K562 (cell line): ENCODE data around the gene RDH5. TPM values are rescaled to one million over a fixed set of nuclear protein-coding genes. Genes with fewer than 3 reads are reported as not detected.

Experiments used
- ELF4 ChIP-seq: fragments of 450-650 bp; formaldehyde crosslinking; IDR thresholded peaks from 2 replicates; pipeline ENCODE4 v1.4.0; 2022; ENCODE audit warnings: missing genetic modification characterization
- FOSL1 ChIP-seq: fragments of 200-800 bp; sonication (Bioruptor generic); conservative IDR thresholded peaks from 2 replicates; pipeline ENCODE4 v1.6.1; 2016; ENCODE audit warnings: missing genetic modification characterization, missing compliant biosample characterization
- JUND ChIP-seq, 2 experiments: IDR thresholded peaks; 2 replicates in 1 of 2; 3 replicates in 1 of 2; pipeline ENCODE4 v1.6.1; 2011; ENCODE audit warnings: borderline replicate concordance in 2 of 2, low read depth in 2 of 2, low read length in 2 of 2, improper control_type of control experiment in 1 of 2, missing biosample characterization in 1 of 2, missing genetic modification characterization in 1 of 2, missing genetic modification reagents in 1 of 2
- KDM1A ChIP-seq, 2 experiments: fragments of 450-650 bp; IDR thresholded peaks; 2 replicates each; pipeline ENCODE4 v1.6.1; 2016; ENCODE audit warnings: mild to moderate bottlenecking in 2 of 2
- KLF1 ChIP-seq: fragments of 450-650 bp; IDR thresholded peaks from 2 replicates; pipeline ENCODE4 v1.6.1; 2016; ENCODE audit warnings: missing genetic modification characterization, missing compliant biosample characterization
- LARP7 ChIP-seq: fragments of 450-650 bp; IDR thresholded peaks from 2 replicates; pipeline ENCODE4 v1.6.1; 2016
- MTF1 ChIP-seq: fragments of 250-450 bp; sonication (Bioruptor Pico); IDR thresholded peaks from 2 replicates; pipeline ENCODE4 v1.9.0; 2021; ENCODE audit warnings: moderate library complexity, mild to moderate bottlenecking, inconsistent platforms, borderline replicate concordance
- SMARCE1 ChIP-seq: fragments of 450-650 bp; IDR thresholded peaks from 2 replicates; pipeline ENCODE4 v1.7.1; 2016; ENCODE audit warnings: mild to moderate bottlenecking
- ZNF282 ChIP-seq: sonication (generic); formaldehyde crosslinking; IDR thresholded peaks from 2 replicates; pipeline ENCODE4 v1.8.1; 2023; ENCODE audit warnings: missing genetic modification reagents
- ZNF445 ChIP-seq: fragments of 250-450 bp; sonication (Bioruptor Pico); IDR thresholded peaks from 2 replicates; pipeline ENCODE4 v1.4.0; 2020; ENCODE audit warnings: low read depth, mild to moderate bottlenecking, moderate library complexity
- ZNF830 ChIP-seq: fragments of 250-450 bp; sonication (Bioruptor Pico); IDR thresholded peaks from 2 replicates; pipeline ENCODE4 v1.5.0; 2021; ENCODE audit warnings: mild to moderate bottlenecking
- polyA plus RNA-seq, 8 experiments: library from polyadenylated mRNA; depleted of rRNA in 4 of 8; stranded (reverse) in 5 of 8; unstranded in 3 of 8; fragments of >200 nt; fragmentation: Nextera tagmentation in 2 of 8; fragmentation: Illumina TruSeq in 1 of 8; extraction: Ambion mirVana in 2 of 8; extraction: Trizol in 1 of 8; gene quantifications; 2 replicates each; pipeline versions ENCODE4 v1.2.1 to v1.2.3, GENCODE V29; 2011 to 2014; ENCODE audit warnings: inconsistent platforms in 1 of 8, missing spikeins in 1 of 8
- total RNA-seq, 7 experiments: library from RNA; depleted of rRNA in 6 of 7; stranded (reverse); fragments of >200 nt in 6 of 7; fragmentation: Illumina TruSeq in 2 of 7; extraction: Trizol in 2 of 7; gene quantifications; 2 replicates each; pipeline versions ENCODE4 v1.2.1 to v1.2.3, GENCODE V29; 2011 to 2021; ENCODE audit warnings: low replicate concordance in 1 of 7
- TF ChIP-seq, protein P1 (sequence below): fragments of 250-450 bp; sonication (Bioruptor Pico); IDR thresholded peaks from 2 replicates; pipeline ENCODE4 v1.5.0; 2021; ENCODE audit warnings: mild to moderate bottlenecking, moderate library complexity
- TF ChIP-seq, protein P2 (sequence below): fragments of 250-450 bp; sonication (Bioruptor Pico); IDR thresholded peaks from 2 replicates; pipeline ENCODE4 v1.8.0; 2021; ENCODE audit warnings: moderate library complexity, mild to moderate bottlenecking, inconsistent platforms
- TF ChIP-seq, protein P3 (sequence below), 3 experiments: fragments of 200-800 bp in 1 of 3; sonication (Bioruptor generic) in 1 of 3; sonication (generic) in 1 of 3; formaldehyde crosslinking in 1 of 3; IDR thresholded peaks; 2 replicates each; pipeline versions ENCODE4 v1.6.1 to v1.8.0; 2016 to 2022; ENCODE audit warnings: mild to moderate bottlenecking in 2 of 3, missing compliant biosample characterization in 2 of 3, missing genetic modification characterization in 2 of 3, missing genetic modification reagents in 1 of 3
- TF ChIP-seq, protein P4 (sequence below): sonication (generic); formaldehyde crosslinking; IDR thresholded peaks from 2 replicates; pipeline ENCODE4 v1.8.1; 2022; ENCODE audit warnings: missing genetic modification reagents
- TF ChIP-seq, protein P5 (sequence below): sonication (generic); formaldehyde crosslinking; IDR thresholded peaks from 2 replicates; pipeline ENCODE4 v1.8.1; 2023; ENCODE audit warnings: mild to moderate bottlenecking, missing genetic modification reagents, moderate library complexity

The RDH5 gene
- total and polyA plus RNA-seq, 9 of the 15 experiments (the other 6 are each of a cell fraction or from before 2014, with no cell fraction given), result 0.28 to 2.0 (median 1.1) TPM; not detected in 1

DNA sequence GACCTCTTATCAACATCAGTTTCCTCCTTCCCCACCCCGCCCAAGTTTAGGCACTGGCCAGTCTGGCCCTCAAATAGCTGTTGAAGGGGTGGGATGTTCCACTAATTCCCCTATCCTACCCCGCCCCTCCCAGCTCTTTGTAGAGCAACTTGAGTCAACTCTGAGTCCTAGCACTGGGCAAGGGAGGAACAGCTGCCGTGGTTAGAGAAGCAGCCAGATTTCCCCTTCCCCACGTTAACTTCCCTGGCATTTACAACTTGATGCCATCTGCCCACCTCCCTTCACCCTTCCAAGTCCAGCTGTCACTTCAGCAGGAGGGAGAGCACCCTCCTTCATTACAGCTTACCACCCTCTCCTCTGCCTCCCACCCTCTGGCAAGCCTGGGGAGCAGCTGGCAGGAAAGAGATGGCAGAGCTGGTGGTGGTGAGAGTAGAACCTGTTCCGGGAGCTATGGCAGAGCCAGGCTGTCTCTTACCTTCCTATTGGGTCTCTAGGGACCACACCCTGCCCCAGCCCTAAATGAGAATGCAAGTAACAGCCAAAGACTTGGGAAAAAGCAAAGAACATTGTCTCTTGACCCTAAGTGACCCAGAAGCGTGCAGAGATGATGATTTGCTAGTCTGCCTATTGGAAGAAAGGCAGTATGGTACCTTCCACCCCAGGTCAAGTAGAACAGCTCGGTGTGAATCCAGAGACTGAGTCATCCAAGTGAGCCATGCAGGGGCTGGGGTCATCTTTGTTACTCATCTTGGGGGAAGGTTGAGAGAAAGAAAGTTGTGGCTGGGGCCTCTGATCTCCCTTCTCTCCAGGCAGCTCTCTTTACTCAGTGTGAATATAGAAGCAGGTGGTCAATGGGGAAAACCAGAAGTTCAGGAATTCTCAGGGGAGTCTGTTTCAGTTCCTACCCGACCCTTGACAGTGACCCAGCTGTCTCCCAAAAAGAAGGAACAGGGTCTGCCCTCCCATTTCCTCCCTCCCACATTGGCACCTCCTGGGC is 2.9 kb upstream of the RDH5 start (continued):
- TF ChIP-seq, protein P1, sequence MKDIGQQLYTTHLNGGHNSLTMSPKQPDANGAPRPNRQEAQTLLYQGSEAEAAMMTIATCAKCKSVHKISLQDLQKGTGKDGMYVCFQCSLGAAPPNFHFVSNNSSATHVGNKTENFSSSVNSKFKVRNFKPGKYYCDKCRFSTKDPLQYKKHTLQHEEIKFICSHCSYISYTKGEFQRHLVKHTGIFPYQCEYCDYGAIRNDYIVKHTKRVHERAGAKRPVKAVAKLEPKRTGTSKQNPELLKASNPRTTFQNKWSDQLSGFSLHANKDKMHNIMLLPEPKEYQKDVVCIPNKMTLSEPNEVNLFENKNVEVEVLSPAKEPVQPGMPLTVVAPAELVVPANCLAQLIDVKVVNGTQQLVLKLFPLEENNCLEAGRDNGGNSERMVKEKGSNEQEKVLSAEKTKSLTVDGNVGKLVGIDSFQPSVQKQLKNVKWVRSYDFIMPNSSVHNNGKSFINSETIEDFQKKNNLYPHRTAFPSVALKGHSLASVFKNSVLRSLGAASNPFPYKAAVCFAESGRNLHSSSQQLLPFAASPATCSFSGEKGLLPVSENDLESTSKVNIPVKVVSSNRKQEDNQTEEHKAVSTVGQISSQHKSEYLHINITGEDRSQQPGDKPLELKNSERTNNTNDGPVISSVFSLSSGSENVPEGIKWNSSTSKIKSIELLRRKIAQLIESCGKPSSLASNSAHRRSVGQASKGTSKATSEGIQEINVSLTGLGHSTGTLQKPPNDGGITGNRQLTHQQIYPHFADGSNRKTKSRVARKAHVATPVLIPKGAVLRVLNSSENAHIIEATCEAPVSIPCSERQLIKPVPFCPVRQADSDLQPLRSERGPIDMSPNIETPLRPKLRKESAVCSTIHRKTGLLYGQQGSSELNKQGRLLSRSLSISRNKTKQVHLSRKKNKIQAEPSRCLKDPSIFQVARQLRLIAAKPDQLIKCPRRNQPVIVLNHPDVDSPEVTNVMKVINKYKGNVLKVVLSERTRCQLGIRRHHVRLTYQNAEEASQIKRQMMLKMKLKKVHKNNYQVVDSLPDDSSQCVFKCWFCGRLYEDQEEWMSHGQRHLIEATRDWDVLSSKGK (CRISPR knock-in tag), result no peak
- TF ChIP-seq ZNF445 (CRISPR knock-in tag) (no peak), JUND (IDR thresholded peaks at IDR 0.05; ENCODE audit: borderline replicate concordance, low read depth, low read length) (no peak), JUND (tag; IDR thresholded peaks at IDR 0.05; ENCODE audit: borderline replicate concordance, low read depth, low read length) (0 out of 3 replicates have a peak, but pooled peaks have one; percentile 12), KLF1 (no peak), ZNF282 (CRISPR knock-in tag) (no peak), MTF1 (CRISPR knock-in tag) (no peak), SMARCE1 (no peak), ELF4 (CRISPR knock-in tag) (no peak), ZNF830 (CRISPR knock-in tag) (no peak), FOSL1 (tag) (peak; percentile 54), KDM1A (IDR thresholded peaks at IDR 0.05) (0 out of 4 replicates have a peak, but pooled peaks of 1 of the 2 experiments have one; percentile 30), LARP7 (no peak)
- TF ChIP-seq, protein P2, sequence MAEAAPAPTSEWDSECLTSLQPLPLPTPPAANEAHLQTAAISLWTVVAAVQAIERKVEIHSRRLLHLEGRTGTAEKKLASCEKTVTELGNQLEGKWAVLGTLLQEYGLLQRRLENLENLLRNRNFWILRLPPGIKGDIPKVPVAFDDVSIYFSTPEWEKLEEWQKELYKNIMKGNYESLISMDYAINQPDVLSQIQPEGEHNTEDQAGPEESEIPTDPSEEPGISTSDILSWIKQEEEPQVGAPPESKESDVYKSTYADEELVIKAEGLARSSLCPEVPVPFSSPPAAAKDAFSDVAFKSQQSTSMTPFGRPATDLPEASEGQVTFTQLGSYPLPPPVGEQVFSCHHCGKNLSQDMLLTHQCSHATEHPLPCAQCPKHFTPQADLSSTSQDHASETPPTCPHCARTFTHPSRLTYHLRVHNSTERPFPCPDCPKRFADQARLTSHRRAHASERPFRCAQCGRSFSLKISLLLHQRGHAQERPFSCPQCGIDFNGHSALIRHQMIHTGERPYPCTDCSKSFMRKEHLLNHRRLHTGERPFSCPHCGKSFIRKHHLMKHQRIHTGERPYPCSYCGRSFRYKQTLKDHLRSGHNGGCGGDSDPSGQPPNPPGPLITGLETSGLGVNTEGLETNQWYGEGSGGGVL (CRISPR knock-in tag), result no peak
- TF ChIP-seq, protein P3, sequence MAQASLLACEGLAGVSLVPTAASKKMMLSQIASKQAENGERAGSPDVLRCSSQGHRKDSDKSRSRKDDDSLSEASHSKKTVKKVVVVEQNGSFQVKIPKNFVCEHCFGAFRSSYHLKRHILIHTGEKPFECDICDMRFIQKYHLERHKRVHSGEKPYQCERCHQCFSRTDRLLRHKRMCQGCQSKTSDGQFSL (CRISPR knock-in tag; IDR thresholded peaks at IDR 0.05), result no peak
- TF ChIP-seq, protein P3 (tag; IDR thresholded peaks at IDR 0.05), result no peak
- TF ChIP-seq, protein P4, sequence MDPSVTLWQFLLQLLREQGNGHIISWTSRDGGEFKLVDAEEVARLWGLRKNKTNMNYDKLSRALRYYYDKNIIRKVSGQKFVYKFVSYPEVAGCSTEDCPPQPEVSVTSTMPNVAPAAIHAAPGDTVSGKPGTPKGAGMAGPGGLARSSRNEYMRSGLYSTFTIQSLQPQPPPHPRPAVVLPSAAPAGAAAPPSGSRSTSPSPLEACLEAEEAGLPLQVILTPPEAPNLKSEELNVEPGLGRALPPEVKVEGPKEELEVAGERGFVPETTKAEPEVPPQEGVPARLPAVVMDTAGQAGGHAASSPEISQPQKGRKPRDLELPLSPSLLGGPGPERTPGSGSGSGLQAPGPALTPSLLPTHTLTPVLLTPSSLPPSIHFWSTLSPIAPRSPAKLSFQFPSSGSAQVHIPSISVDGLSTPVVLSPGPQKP (CRISPR knock-in tag), result no peak
- TF ChIP-seq, protein P5, sequence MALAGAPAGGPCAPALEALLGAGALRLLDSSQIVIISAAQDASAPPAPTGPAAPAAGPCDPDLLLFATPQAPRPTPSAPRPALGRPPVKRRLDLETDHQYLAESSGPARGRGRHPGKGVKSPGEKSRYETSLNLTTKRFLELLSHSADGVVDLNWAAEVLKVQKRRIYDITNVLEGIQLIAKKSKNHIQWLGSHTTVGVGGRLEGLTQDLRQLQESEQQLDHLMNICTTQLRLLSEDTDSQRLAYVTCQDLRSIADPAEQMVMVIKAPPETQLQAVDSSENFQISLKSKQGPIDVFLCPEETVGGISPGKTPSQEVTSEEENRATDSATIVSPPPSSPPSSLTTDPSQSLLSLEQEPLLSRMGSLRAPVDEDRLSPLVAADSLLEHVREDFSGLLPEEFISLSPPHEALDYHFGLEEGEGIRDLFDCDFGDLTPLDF (CRISPR knock-in tag), result no peak
